Hepatocyte (in vitro differentiated cells): ENCODE measurements around the gene SNX14. TPM values are rescaled to one million over a fixed set of nuclear protein-coding genes. Genes with fewer than 3 reads are reported as not detected.

ENCODE experiments used
- DNase-seq: peaks from one replicate; pipeline ENCODE4 v3.0.0-alpha.2; 2016; ENCODE audit warnings: low spot score
- H2AFZ ChIP-seq: fragments of 200-600 bp; sonication (generic); 2 replicates; pipeline ENCODE4 v1.6.0; 2016; ENCODE audit warnings: antibody characterized with exemption, mild to moderate bottlenecking
- H3K27ac ChIP-seq: fragments of 200-600 bp; sonication (generic); 2 replicates; pipeline ENCODE4 v1.5.1; 2016; ENCODE audit warnings: mild to moderate bottlenecking
- H3K27me3 ChIP-seq: fragments of 200-600 bp; sonication (generic); 2 replicates; pipeline ENCODE4 v1.6.1; 2016
- H3K36me3 ChIP-seq: fragments of 200-600 bp; sonication (generic); replicated peaks from 2 replicates; pipeline ENCODE4 v1.5.1; 2016; ENCODE audit warnings: low read depth; ENCODE audit not compliant: insufficient read depth
- H3K4me1 ChIP-seq: fragments of 200-600 bp; sonication (generic); 2 replicates; pipeline ENCODE4 v1.5.1; 2016; ENCODE audit warnings: mild to moderate bottlenecking, moderate library complexity; ENCODE audit not compliant: insufficient read depth
- H3K4me2 ChIP-seq: fragments of 200-600 bp; sonication (generic); 2 replicates; pipeline ENCODE4 v1.6.0; 2016
- H3K4me3 ChIP-seq: fragments of 200-600 bp; sonication (generic); 2 replicates; pipeline ENCODE4 v1.5.1; 2016; ENCODE audit warnings: mild to moderate bottlenecking
- H3K79me2 ChIP-seq: fragments of 200-600 bp; sonication (generic); 2 replicates; pipeline ENCODE4 v1.6.0; 2017; ENCODE audit warnings: mild to moderate bottlenecking
- H3K9me2 ChIP-seq: fragments of 200-600 bp; sonication (generic); replicated peaks from 2 replicates; pipeline ENCODE4 v1.6.0; 2017; ENCODE audit warnings: mild to moderate bottlenecking; ENCODE audit not compliant: insufficient read depth
- H3K9me3 ChIP-seq: fragments of 200-600 bp; sonication (generic); 2 replicates; pipeline ENCODE4 v1.5.1; 2016; ENCODE audit warnings: low read depth, mild to moderate bottlenecking
- H4K20me1 ChIP-seq: fragments of 200-600 bp; sonication (generic); 2 replicates; pipeline ENCODE4 v1.6.0; 2016; ENCODE audit warnings: mild to moderate bottlenecking; ENCODE audit not compliant: insufficient read depth, poor library complexity, severe bottlenecking
- CTCF ChIP-seq: fragments of 200-600 bp; sonication (generic); IDR thresholded peaks from 2 replicates; pipeline ENCODE4 v1.5.1; 2016; ENCODE audit warnings: antibody characterized with exemption, mild to moderate bottlenecking; ENCODE audit not compliant: poor library complexity
- EZH2 ChIP-seq: fragments of 200-600 bp; sonication (generic); IDR thresholded peaks from 2 replicates; pipeline ENCODE4 v1.6.1; 2016; ENCODE audit warnings: antibody characterized with exemption, mild to moderate bottlenecking, borderline replicate concordance
- EZH2phosphoT487 ChIP-seq: fragments of 200-600 bp; sonication (generic); IDR thresholded peaks from one replicate; pipeline ENCODE4 v1.6.1; 2018; ENCODE audit warnings: antibody characterized with exemption, mild to moderate bottlenecking, low read depth, moderate library complexity; ENCODE audit not compliant: unreplicated experiment, severe bottlenecking
- WGBS: methylation state at CpG from one replicate; pipeline ENCODE4 v1.1.6; 2016; ENCODE audit warnings: low lambda C conversion rate; ENCODE audit errors: missing lambda C conversion rate; 5-methylcytosine and 5-hydroxymethylcytosine counted together
- polyA plus RNA-seq: library from polyadenylated mRNA; unstranded; fragments of >200 nt; fragmentation: Nextera tagmentation; extraction: Ambion mirVana; gene quantifications from 2 replicates; pipeline ENCODE4 v1.2.1, GENCODE V29; 2016
- total RNA-seq: library from RNA; depleted of rRNA; stranded (reverse); fragments of >200 nt; gene quantifications from 2 replicates; pipeline ENCODE4 v1.2.3, GENCODE V29; 2014

Gene SNX14
- total and polyA plus RNA-seq, 2 experiments from 2014 or later = 58.4 to 140 TPM

DNA sequence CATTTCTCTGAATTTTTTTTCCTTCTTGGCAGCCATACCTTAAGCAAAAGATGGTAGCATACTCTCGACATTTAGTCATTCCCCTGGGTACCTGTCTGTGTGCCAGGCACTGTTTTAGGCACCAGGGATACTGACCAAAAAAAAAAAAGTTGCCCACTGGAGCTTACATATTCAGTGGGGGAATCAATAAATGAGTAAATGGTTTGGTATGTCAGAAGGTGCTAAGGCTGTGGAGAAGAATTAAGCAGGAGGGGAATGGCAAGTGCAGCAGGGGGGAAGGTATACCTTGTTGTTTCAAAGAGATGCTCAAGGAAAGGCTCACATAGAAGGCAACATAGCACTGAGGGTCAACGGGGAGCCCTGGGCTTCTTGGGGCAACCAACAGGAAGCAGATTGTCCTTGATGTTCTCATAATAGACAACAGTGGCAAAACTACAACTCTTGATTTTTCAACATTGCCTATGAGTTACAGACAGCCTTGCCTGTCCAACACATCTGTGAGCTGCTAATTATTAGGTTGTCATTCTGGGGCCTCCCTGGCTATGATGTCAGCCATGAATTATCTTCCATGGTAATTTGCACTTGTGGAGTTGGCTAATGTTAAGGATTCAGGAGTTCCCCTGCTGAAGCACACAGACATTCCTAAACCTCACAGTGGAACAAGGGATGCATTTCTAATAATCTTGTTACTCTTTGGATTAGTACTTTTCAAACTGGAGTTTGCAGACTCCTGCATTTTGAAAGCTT, 124.2 kb downstream of the SNX14 start:
- 84% methylated on average over 2 of the region's 2 CpGs for WGBS
- no peaks in the 10 kb centered on the region for H3K27me3 ChIP-seq

DNA sequence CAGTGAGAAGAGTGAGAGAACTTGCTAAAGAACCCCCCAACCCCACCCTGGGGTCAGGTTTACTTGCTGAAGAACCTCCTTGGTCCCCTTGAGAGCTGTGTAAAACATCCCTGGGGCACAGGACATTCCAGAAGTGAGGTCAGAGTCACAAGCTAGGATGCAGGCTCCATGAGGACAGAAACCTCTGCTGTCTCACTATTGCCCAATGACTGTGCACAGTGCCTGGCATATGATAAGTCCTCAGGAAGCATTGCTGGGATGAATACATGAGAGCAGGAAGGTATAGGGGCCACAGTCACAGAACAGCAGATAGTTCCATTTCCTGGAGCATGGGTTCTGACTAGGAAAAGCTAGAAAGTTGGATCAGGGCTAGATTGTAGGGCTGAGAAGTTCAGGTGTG, 125.3 kb downstream of the SNX14 start:
- TF ChIP-seq EZH2 (no peak), EZH2phosphoT487 (no peak), CTCF (no peak)
- no peak for DNase-seq
- H3K79me2 ChIP-seq = no peaks in the 10 kb centered on the region
- H3K27ac ChIP-seq = no peak overlapping the region
- no peaks in the 10 kb centered on the region for H3K36me3 ChIP-seq
- H3K9me2 ChIP-seq = no peaks in the 10 kb centered on the region
- H3K4me1 ChIP-seq = no peaks in the 10 kb centered on the region
- no peaks in the 10 kb centered on the region for H3K27me3 ChIP-seq
- H3K9me3 ChIP-seq = no peaks in the 10 kb centered on the region
- H4K20me1 ChIP-seq = no peaks in the 10 kb centered on the region
- no peak overlapping the region for H3K4me2 ChIP-seq
- H3K4me3 ChIP-seq = no peak overlapping the region
- H2AFZ ChIP-seq = no peak overlapping the region

More for the DNA sequence above, 124.2 kb downstream of the SNX14 start:
- Histone ChIP-seq H2AFZ (no peak overlapping the region), H3K4me3 (no peak overlapping the region), H3K4me1 (no peaks in the 10 kb centered on the region), H3K9me2 (no peaks in the 10 kb centered on the region), H3K27ac (no peak overlapping the region), H3K9me3 (no peaks in the 10 kb centered on the region), H3K36me3 (no peaks in the 10 kb centered on the region), H3K4me2 (no peak overlapping the region), H4K20me1 (no peaks in the 10 kb centered on the region), H3K79me2 (no peaks in the 10 kb centered on the region)
- no peak for DNase-seq
- TF ChIP-seq EZH2phosphoT487 = no peak
- TF ChIP-seq CTCF = no peak
- no peak for TF ChIP-seq EZH2

- H3K27ac ChIP-seq = no peak overlapping the region
- DNase-seq = no peak
- no peaks in the 10 kb centered on the region for H3K79me2 ChIP-seq
- H3K27me3 ChIP-seq = no peaks in the 10 kb centered on the region
- no peaks in the 10 kb centered on the region for H4K20me1 ChIP-seq
- H3K9me2 ChIP-seq = no peaks in the 10 kb centered on the region
- no peaks in the 10 kb centered on the region for H3K9me3 ChIP-seq
- no peak overlapping the region for H3K4me3 ChIP-seq
- no peak overlapping the region for H2AFZ ChIP-seq
- no peak overlapping the region for H3K4me2 ChIP-seq
- no peaks in the 10 kb centered on the region for H3K36me3 ChIP-seq
- TF ChIP-seq EZH2phosphoT487 (no peak), EZH2 (no peak), CTCF (no peak)
- H3K4me1 ChIP-seq = no peaks in the 10 kb centered on the region
- WGBS = 76% methylated on average over 2 of the region's 2 CpGs
Observed at GRCh38 chr6:85465762-85466161, 127.9 kb downstream of the SNX14 start.
